HG02588 (cell line): Measurements from ENCODE around the gene NOVA1.
A peak's percentile ranks its signal among the peaks of the same experiment; 100 is the strongest.

ENCODE experiments used
- ATAC-seq: cut with Tn5 transposase; IDR thresholded peaks from one replicate; pipeline ENCODE4 v1.9.1; 2021; ENCODE audit warnings: mild to moderate bottlenecking, moderate library complexity; ENCODE audit not compliant: unreplicated experiment

The NOVA1 gene

GRCh38 chr14:26594756-26595545 lies 2.9 kb downstream of the NOVA1 start:
- ATAC-seq: no peak

DNA sequence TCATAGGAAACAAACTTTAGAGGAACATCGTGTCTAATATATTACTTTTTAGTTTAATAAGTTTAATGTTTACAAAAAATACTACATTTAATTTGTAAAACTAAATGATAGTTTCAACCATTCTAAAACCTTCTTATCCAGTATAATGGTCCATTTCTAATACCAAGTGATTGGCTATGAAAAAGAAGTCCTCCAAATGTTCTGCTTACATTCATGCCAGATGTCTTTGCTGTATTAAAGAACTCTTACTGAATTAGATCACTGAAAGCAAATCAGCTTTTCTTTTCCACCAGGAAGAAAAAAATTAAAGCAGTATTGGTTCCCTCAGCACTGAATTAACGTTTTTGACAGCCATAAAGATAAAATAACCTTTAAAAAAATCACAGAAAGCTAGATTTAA lies 3.7 kb downstream of the NOVA1 start:
- no peak for ATAC-seq

- ATAC-seq: no peak
Measured at GRCh38 chr14:26593357-26593756, 4.5 kb downstream of the NOVA1 start.

DNA sequence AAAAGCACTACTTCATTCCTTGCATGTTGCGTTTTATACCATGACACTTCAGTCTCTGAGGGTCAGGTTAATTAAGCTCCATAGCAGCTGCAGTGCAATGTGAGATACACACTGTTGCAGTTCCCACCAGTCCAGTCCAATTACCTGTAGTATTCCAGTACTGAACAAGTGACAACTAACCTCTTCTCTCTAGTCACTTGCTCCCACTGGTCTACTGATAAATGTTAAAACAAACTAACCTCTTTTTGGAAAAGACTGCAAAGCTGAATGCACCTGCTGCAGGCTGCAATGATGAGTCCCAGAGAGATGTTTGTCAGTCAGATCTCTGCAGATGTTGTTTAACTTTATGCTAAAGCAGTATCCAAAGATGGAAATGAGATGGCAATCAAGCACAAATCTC lies 7.9 kb downstream of the NOVA1 start:
- no peak for ATAC-seq

DNA sequence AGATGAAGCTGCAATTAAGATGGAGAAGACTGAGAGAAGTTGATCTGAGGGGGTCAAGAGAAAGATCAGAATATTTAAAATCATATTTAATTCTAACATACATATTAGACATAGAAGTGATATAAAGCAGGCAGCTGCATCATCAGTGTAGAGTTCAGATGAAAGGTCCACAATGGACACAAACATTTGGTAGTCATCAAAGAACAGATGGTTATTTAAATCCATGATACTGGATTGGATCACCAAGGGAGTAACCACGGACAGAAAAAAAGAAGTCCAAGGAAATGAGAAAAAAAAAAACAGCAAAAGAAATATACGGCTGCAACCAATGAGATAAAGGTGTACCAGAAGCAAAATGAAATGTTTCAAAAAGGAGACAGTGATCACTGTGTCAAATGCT lies 20.1 kb downstream of the NOVA1 start:
- no peak for ATAC-seq

- ATAC-seq: no peak
Measured at GRCh38 chr14:26554069-26554772, 43.6 kb downstream of the NOVA1 start.

- no peak for ATAC-seq
Measured at GRCh38 chr14:26549571-26549970, 48.3 kb downstream of the NOVA1 start.

DNA sequence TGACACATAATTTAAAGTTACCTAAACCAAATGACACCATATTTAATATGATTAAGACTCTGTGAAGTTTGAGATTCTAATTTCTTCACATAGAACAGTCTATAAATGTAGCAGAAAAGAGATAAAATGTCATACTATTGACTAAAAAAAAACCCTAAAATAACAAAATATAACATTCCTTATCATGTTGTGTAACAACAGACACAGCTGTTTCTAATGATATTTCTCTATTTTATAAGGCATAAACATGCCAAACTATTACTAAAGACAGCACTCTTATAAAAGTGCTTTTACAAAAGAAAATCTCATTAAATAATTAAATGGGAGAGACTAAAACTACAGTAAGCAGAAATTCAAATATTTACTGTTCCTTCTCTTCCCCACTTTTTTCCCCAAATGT lies 49.4 kb downstream of the NOVA1 start:
- no peak for ATAC-seq

DNA sequence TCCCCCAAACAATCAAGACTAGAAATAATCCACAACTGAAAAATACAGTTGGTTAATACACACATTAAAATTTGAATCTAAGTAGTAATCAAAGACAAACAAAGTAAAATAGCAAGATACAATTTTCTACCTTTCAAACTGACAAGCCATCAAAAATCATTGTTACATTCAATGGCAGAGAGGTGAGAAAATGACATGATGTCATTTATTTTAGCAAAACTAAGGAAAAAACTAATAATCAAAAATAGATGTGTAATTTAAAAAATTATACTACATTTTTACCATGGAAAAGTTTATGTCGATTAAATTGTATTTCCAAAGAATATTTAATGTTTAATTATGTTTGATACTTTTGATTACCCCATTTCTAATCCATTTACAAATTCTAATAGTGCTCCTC lies 59.7 kb downstream of the NOVA1 start:
- no peak for ATAC-seq

GRCh38 chr14:26531894-26532293 lies 65.9 kb downstream of the NOVA1 start:
- no peak for ATAC-seq

DNA sequence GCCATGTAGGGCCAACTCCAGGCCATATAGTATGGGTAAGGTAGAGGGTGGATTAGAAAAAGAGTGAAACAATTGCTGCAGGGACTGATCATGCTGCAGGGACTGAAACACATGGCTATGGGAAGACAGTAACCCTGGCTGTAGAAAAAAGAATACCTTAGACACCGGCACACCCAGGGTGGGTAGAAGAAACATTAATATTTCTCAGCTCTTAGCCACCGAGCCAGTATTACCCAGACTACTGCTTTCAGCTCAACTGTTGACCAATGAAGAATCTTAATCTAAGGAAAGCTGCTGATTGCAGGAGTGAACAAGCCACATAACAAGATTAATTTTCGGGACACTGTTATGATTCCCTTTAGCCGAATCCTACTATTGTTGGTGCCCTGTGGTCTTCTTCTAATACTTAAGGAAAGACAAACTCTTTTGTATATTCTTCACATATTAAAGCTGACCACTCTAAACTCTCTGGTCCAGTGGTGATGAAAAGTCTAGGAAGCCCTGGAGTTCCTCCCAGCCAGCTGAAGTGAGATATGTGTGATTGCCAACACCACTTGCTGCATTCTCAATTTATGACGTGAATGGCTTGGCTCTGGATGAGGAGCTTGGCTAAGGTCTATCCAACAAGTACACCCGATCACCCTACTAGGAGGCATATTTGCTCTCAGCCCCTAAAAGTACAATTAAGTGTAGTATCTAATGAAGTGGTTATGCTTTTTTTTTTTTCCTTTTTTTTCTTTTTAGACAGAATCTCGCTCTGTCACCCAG lies 69.2 kb downstream of the NOVA1 start:
- no peak for ATAC-seq

DNA sequence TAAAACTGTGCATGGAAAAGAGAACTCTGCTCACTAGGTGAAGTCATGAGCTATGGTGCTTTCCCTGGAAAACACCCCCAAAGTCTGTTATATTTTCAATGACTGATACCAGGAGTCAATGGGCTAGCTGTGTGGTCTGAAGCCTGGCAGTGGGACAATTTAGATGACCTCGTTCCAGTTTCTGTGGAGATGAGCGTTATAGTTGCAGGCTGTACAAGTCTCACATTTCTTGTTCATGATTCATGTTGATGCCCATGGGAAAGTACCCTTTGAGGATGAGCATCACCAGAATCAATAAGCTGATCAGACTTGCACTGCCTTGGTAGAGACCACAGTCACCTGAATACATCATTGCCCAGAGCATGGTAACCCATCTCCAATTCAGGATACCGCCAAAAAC lies 70.7 kb downstream of the NOVA1 start:
- ATAC-seq: peak; percentile 51

GRCh38 chr14:26526137-26526536 lies 71.7 kb downstream of the NOVA1 start:
- ATAC-seq: no peak

DNA sequence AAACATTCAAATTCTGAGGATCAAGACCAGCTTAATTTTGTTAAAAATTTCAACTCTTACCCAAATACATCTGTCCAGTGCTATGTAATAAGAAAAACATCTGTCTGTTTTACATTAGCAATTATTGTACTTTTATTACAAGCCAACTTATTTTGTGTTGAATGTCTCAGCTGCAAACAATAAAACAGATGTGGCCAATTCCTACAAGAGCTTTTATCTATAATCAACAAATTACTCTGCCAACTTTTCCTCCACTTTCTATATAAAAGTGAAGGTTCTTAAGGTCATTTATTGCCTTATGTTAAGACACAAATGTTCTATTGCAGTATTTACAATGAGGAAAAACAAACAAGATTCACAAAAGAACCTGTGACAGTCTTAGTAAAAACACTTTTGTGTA lies 72.7 kb downstream of the NOVA1 start:
- no peak for ATAC-seq

DNA sequence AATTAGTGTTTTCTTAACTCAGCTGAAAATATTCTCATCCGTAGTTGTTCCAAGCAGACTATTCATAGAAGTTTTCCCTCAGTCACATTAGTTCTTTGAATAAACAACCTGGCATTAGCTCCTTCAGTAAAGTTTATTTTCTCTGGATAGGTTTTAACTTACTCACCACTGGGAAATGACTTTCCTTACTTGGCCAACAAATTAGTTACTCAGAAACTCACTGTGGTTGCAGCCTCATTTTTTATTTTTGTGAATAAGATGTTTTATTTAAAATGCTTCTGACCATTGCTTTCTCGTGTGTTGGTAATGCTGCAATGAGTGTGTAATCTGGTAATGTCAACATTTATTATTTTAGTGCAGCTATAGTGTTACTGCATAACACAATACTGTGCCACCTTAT lies 74.9 kb downstream of the NOVA1 start:
- no peak for ATAC-seq

DNA sequence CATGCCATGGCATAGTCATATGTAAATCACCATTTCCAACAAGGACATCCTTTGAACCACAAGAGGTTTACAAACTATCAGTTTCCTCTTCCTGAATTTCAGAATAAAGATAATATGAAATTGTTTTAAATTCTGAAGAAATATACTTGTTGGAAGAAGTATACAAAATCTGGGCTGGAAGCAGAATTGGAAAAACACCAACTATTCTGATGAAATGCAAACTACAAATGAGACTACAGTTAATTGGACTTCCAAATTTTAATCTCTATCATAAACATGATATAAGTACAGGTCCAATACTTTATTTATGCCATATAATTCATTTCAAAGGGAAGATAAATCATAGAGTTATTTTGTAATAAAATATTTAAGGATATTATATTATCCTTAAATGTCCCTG lies 80.1 kb downstream of the NOVA1 start:
- no peak for ATAC-seq

DNA sequence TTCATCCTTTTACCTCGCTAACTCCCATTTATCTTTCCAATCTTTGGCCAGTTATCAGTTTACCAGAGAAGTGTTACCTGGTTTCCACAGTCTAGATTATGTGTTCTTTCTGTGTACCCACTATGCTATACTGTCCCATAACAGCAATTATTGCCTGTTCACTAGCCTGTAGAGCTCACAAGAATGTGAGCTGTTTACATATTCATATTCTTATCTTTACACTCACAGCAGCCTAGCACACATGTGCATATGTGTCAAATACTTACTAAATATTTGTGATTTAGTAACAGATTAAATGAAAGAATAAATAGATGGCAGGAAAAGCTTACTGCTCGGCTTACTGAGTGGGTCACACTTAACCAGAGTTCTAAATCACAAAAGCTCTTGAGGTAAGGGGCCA lies 97.8 kb downstream of the NOVA1 start:
- no peak for ATAC-seq

DNA sequence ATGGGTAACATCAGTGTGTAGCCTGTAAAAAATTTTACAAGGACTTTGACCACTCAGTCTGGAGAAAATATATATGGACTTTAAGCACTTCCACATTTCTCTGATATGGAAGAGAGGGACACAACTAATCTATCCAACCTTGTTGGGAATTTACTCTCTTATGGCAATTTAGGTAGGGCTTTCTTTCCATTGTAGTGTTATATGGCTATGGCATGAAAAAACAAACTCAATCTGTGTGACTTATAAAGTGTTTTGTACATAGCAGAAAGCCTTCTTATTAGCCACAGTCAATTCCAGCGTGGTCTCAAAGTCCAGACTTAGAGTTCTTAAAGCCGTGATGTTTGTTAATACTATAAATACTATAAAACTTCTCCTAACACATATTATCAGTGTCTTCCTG lies 98.3 kb downstream of the NOVA1 start:
- no peak for ATAC-seq

- no peak for ATAC-seq
Measured at GRCh38 chr14:26486922-26487321, 110.9 kb downstream of the NOVA1 start.

- no peak for ATAC-seq
Measured at GRCh38 chr14:26484562-26484961, 113.3 kb downstream of the NOVA1 start.

- ATAC-seq: no peak
Measured at GRCh38 chr14:26478967-26479366, 118.9 kb downstream of the NOVA1 start.

GRCh38 chr14:26466862-26467261 lies 131.0 kb downstream of the NOVA1 start:
- ATAC-seq: no peak
